ENCODE results near the gene NDST3. TPM values are rescaled to one million over a fixed set of nuclear protein-coding genes. Genes with fewer than 3 reads are reported as not detected.

NDST3 gene
- not detected in 5 replicates for total RNA-seq (2022; extraction: Qiagen RNA extraction)

GRCh38 chr4:118034053-118034785, at the start of gene NDST3:
Gene NDST3, plus strand, starts transcription at chr4:118034486. Its CDS starts 19,425 bp downstream, at chr4:118053911.

